Measurements from ENCODE around the gene DOCK6.
A peak's percentile ranks its signal among the peaks of the same experiment; 100 is the strongest.
"Not testable (repeated sequence)": the region's sequence is repeated elsewhere in the genome, so short reads cannot be mapped to it uniquely, and the experiment has no call there.

Gene DOCK6

GRCh38 chr19:11187441-11187840, 74.9 kb downstream of the DOCK6 start:
- TF ChIP-seq Cebpa-rat (IDR thresholded peaks at IDR 0.05) = no peak
- Histone ChIP-seq H3K9ac (peak overlapping the region in 2 of 11 experiments; percentile 21 to 31; a peak in 2 of 22 replicates), H3K27me3 (no peaks in the 10 kb centered on the region), H3K36me3 (peaks cover 9 to 85% (median 55%) of the 10 kb centered on the region in 11 experiments; a peak in 21 of 22 replicates), H3K4me1 (peaks cover 52 to 77% (median 69%) of the 10 kb centered on the region in 10 experiments), H3K4me2 (peak overlapping the region in 9 of 11 experiments; percentile 21 to 57 (median 37); a peak in 18 of 22 replicates), H3K27ac (peak overlapping the region in 1 of 11 experiments; percentile 15; a peak in 2 of 22 replicates), H4K20me1 (no peaks in the 10 kb centered on the region; a peak in 2 of 22 replicates), H3K4me3 (no peak overlapping the region), H3K9me3 (replicated peaks in 1 of 11) (peaks cover 5 to 17% (median 9%) of the 10 kb centered on the region in 11 experiments; a peak in 21 of 22 replicates)

- no peak overlapping the region for H3K4me3 ChIP-seq
- no peak overlapping the region for H3K4me2 ChIP-seq
- H3K9me3 ChIP-seq (replicated peaks in 1 of 11) = peaks cover 5 to 10% (median 8%) of the 10 kb centered on the region in 11 experiments; a peak in 21 of 22 replicates
- peaks cover 48 to 72% (median 63%) of the 10 kb centered on the region in 10 experiments for H3K4me1 ChIP-seq
- no peaks in the 10 kb centered on the region for H3K27me3 ChIP-seq
- H3K9ac ChIP-seq = no peak overlapping the region
- H3K27ac ChIP-seq = no peak overlapping the region; a peak in 1 of 22 replicates
- peaks cover 9 to 71% (median 48%) of the 10 kb centered on the region in 11 experiments; a peak in 21 of 22 replicates for H3K36me3 ChIP-seq
- H4K20me1 ChIP-seq = peaks cover 0 to 6% (median 0%) of the 10 kb centered on the region in 11 experiments; a peak in 3 of 22 replicates
- TF ChIP-seq Cebpa-rat (IDR thresholded peaks at IDR 0.05) = no peak
Measured at GRCh38 chr19:11182994-11183393, 79.3 kb downstream of the DOCK6 start.

GRCh38 chr19:11181488-11181887, 80.8 kb downstream of the DOCK6 start:
- peak; percentile 71 to 96 (median 85); a peak in 21 of 22 replicates for TF ChIP-seq Cebpa-rat (IDR thresholded peaks at IDR 0.05)
- H3K4me1 ChIP-seq = peaks cover 34 to 57% (median 48%) of the 10 kb centered on the region in 10 experiments
- H3K9me3 ChIP-seq (replicated peaks in 1 of 11) = peaks cover 5 to 10% (median 8%) of the 10 kb centered on the region in 11 experiments; a peak in 21 of 22 replicates
- no peak overlapping the region for H3K27ac ChIP-seq
- peaks cover 20 to 71% (median 53%) of the 10 kb centered on the region in 11 experiments for H3K36me3 ChIP-seq
- H3K4me2 ChIP-seq = peak overlapping the region in 10 of 11 experiments; percentile 6 to 88 (median 70); a peak in 16 of 22 replicates
- no peak overlapping the region for H3K4me3 ChIP-seq
- no peaks in the 10 kb centered on the region for H3K27me3 ChIP-seq
- no peak overlapping the region for H3K9ac ChIP-seq
- H4K20me1 ChIP-seq = peaks cover 0 to 9% (median 0%) of the 10 kb centered on the region in 11 experiments; a peak in 4 of 22 replicates

- Histone ChIP-seq H3K4me2 (peak overlapping the region in 8 of 11 experiments; percentile 66 to 88 (median 78); a peak in 15 of 22 replicates), H3K9me3 (replicated peaks in 1 of 11) (peaks cover 5 to 10% (median 8%) of the 10 kb centered on the region in 11 experiments; a peak in 21 of 22 replicates), H4K20me1 (peaks cover 0 to 14% (median 0%) of the 10 kb centered on the region in 11 experiments; a peak in 5 of 22 replicates), H3K4me1 (peaks cover 34 to 53% (median 44%) of the 10 kb centered on the region in 10 experiments), H3K27ac (peak overlapping the region in 2 of 11 experiments; percentile 45 to 46; a peak in 3 of 22 replicates), H3K36me3 (peaks cover 23 to 71% (median 53%) of the 10 kb centered on the region in 11 experiments)
- H3K9ac ChIP-seq, H3K4me3 ChIP-seq, H3K27me3 ChIP-seq: not testable (repeated sequence)
Measured at GRCh38 chr19:11180975-11181374, 81.3 kb downstream of the DOCK6 start.

- peak overlapping the region in 10 of 11 experiments; percentile 7 to 62 (median 46); a peak in 13 of 22 replicates for H3K27ac ChIP-seq
- H3K4me1 ChIP-seq = peaks cover 28 to 47% (median 38%) of the 10 kb centered on the region in 10 experiments
- no peak for TF ChIP-seq Cebpa-rat (IDR thresholded peaks at IDR 0.05)
- H3K36me3 ChIP-seq = peaks cover 29 to 71% (median 56%) of the 10 kb centered on the region in 11 experiments
- no peaks in the 10 kb centered on the region for H3K27me3 ChIP-seq
- peak overlapping the region in 8 of 11 experiments; percentile 14 to 44 (median 24); a peak in 11 of 22 replicates for H3K9ac ChIP-seq
- H4K20me1 ChIP-seq = peaks cover 0 to 18% (median 0%) of the 10 kb centered on the region in 11 experiments; a peak in 5 of 22 replicates
- H3K4me3 ChIP-seq = 0 out of 20 replicates have a peak overlapping the region, but pooled peaks of 1 of the 10 experiments have one; percentile 32
- H3K9me3 ChIP-seq (replicated peaks in 1 of 11) = peaks cover 5 to 10% (median 8%) of the 10 kb centered on the region in 11 experiments; a peak in 21 of 22 replicates
- H3K4me2 ChIP-seq = peak overlapping the region; percentile 60 to 88 (median 78)
Measured at GRCh38 chr19:11180346-11180745, 82.0 kb downstream of the DOCK6 start.

GRCh38 chr19:11179716-11180297, 82.5 kb downstream of the DOCK6 start:
- Histone ChIP-seq H3K27me3 (no peaks in the 10 kb centered on the region), H3K4me1 (peaks cover 23 to 41% (median 36%) of the 10 kb centered on the region in 10 experiments), H3K27ac (peak overlapping the region in 10 of 11 experiments; percentile 7 to 62 (median 48); a peak in 14 of 22 replicates), H3K4me3 (peak overlapping the region in 2 of 10 experiments; percentile 13 to 32; a peak in 1 of 20 replicates), H3K9ac (peak overlapping the region in 9 of 11 experiments; percentile 14 to 44 (median 29); a peak in 13 of 22 replicates), H3K36me3 (peaks cover 32 to 71% (median 56%) of the 10 kb centered on the region in 11 experiments), H3K4me2 (peak overlapping the region; percentile 60 to 88 (median 78)), H4K20me1 (peaks cover 0 to 18% (median 0%) of the 10 kb centered on the region in 11 experiments; a peak in 5 of 22 replicates), H3K9me3 (replicated peaks in 1 of 11) (peaks cover 5 to 10% (median 8%) of the 10 kb centered on the region in 11 experiments; a peak in 21 of 22 replicates)
- no peak for TF ChIP-seq Cebpa-rat (IDR thresholded peaks at IDR 0.05)

GRCh38 chr19:11179145-11179465, 83.2 kb downstream of the DOCK6 start:
- Histone ChIP-seq H3K36me3 (peaks cover 39 to 71% (median 57%) of the 10 kb centered on the region in 11 experiments), H3K4me2 (peak overlapping the region; percentile 60 to 88 (median 78)), H4K20me1 (peaks cover 0 to 18% (median 0%) of the 10 kb centered on the region in 11 experiments; a peak in 6 of 22 replicates), H3K9ac (peak overlapping the region in 1 of 11 experiments; percentile 18; a peak in 2 of 22 replicates), H3K4me1 (peaks cover 23 to 39% (median 36%) of the 10 kb centered on the region in 10 experiments), H3K27ac (peak overlapping the region in 6 of 11 experiments; percentile 7 to 62 (median 52); a peak in 7 of 22 replicates), H3K9me3 (replicated peaks in 1 of 11) (peaks cover 5 to 10% (median 8%) of the 10 kb centered on the region in 11 experiments; a peak in 21 of 22 replicates)
- not testable (repeated sequence) for H3K4me3 ChIP-seq, H3K27me3 ChIP-seq

GRCh38 chr19:11177592-11177991, 84.7 kb downstream of the DOCK6 start:
- Histone ChIP-seq H3K27me3 (no peaks in the 10 kb centered on the region), H4K20me1 (peaks cover 0 to 21% (median 0%) of the 10 kb centered on the region in 11 experiments; a peak in 6 of 22 replicates), H3K9me3 (replicated peaks in 1 of 11) (no peaks in the 10 kb centered on the region), H3K4me1 (peaks cover 23 to 39% (median 36%) of the 10 kb centered on the region in 10 experiments), H3K4me2 (no peak overlapping the region), H3K36me3 (peaks cover 45 to 71% (median 58%) of the 10 kb centered on the region in 11 experiments), H3K9ac (no peak overlapping the region), H3K4me3 (no peak overlapping the region), H3K27ac (no peak overlapping the region)
- TF ChIP-seq Cebpa-rat (IDR thresholded peaks at IDR 0.05) = no peak
